GM12891 (cell line): ENCODE data around the gene LIMK1.

ENCODE experiments used
- POLR2A ChIP-seq: IDR thresholded peaks from 2 replicates; pipeline ENCODE4 v1.6.1; 2011; ENCODE audit warnings: low read depth, low read length, control low read depth
- POLR2AphosphoS5 ChIP-seq: IDR thresholded peaks from 2 replicates; pipeline ENCODE4 v1.6.1; 2011; ENCODE audit warnings: low read depth, low read length, control low read depth
- POU2F2 ChIP-seq: IDR thresholded peaks from 2 replicates; pipeline ENCODE4 v1.6.1; 2011; ENCODE audit warnings: low read depth, mild to moderate bottlenecking, control low read depth, low read length, moderate library complexity
- SPI1 ChIP-seq: IDR thresholded peaks from 2 replicates; pipeline ENCODE4 v1.6.1; 2011; ENCODE audit warnings: low read depth, low read length, control low read depth
- TAF1 ChIP-seq: IDR thresholded peaks from 2 replicates; pipeline ENCODE4 v1.6.1; 2011; ENCODE audit warnings: low read depth, low read length, control low read depth

DNA sequence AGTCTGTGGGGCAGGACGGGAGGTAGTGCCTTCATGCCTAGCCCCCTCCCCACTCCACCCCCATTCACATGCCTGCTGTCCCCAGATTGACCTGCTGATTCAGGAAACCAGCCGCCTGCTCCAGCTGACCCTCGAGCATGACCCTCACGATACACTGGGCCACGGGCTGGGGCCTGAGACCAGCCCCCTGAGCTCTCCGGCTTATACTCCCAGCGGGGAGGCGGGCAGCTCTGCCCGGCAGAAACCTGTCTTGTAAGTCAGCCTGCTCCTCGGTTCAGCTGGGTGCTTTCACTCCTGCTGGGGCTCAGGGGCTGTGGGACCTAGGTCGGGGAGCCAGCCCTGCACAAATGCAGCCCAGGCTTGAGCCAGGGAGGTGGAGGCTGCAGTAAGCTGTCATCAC is 22.4 kb downstream of the LIMK1 start:
- TF ChIP-seq POLR2AphosphoS5, result no peak
- no peak for TF ChIP-seq POU2F2
- TF ChIP-seq POLR2A, result no peak
- no peak for TF ChIP-seq TAF1
- TF ChIP-seq SPI1, result no peak
